ENCODE measurements around the gene RAPGEF1.

Gene RAPGEF1

DNA sequence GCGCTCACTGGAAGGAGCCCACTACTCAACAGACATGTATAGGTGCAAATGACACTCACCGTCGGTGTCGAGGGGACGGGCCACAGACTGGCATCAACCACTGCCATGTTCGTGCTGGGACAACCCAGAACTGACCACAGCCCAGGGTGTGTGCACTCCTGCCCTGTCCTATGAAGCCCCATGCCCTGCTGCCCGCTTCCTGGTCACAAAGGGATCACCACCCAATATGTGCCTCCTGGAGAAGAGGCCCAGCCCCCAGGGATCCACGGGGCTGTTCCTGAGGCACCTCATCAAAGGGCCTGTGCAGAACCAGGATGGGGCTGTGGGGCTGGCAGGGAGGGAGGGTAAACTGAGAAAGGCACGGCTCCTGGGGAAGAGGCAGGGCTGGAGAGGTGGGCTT is 151.5 kb downstream of the RAPGEF1 start (continued):
- TF ChIP-seq REST (tag by site-specific recombination; IDR thresholded peaks at IDR 0.05) (no peak), ZFHX2 (tag by site-specific recombination; conservative IDR thresholded peaks at IDR 0.05) (no peak), ZBTB26 (tag by site-specific recombination; optimal IDR thresholded peaks at IDR 0.05) (no peak)

DNA sequence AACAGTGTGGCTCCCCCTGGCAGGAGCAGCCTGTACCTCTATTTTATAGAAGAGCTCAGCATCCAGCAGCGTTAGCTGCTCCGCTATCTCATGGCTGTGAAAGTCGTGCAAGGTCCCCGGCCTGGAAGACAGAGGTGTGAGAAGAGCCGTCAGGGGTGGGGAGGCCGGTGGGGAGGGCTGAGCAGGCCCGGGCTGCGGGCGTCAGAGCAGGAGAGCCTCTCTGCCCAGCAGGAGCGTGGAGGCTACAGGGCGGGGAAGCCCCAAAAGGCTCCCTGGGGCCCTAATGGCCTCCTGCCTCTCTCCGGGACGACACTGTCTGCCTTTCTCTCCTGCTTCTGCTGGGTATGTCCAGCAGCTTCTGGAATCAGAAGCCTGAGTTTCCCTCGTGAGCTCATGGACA is 152.0 kb downstream of the RAPGEF1 start:
- TF ChIP-seq ZIC2 (tag by site-specific recombination; IDR thresholded peaks at IDR 0.05) (peak; percentile 34; the same call in 1 of the 2 replicates), BCL11A (tag by site-specific recombination; IDR thresholded peaks at IDR 0.05; ENCODE audit: low read depth) (no peak), KLF16 (tag by site-specific recombination; IDR thresholded peaks at IDR 0.05) (no peak), ZNF280C (tag by site-specific recombination; IDR thresholded peaks at IDR 0.05) (no peak), ZNF133 (tag by site-specific recombination; IDR thresholded peaks at IDR 0.05) (no peak)
- H3K36me3 ChIP-seq (ENCODE audit: control insufficient read depth in 2 of 2, insufficient read depth in 1 of 2, low read length in 2 of 2) = peaks cover 0 to 56% of the 10 kb centered on the region in 2 experiments; a peak in 2 of 3 replicates
- no peaks in the 10 kb centered on the region for H3K4me1 ChIP-seq (ENCODE audit: control insufficient read depth, insufficient read depth, low read length)
- H3K9me3 ChIP-seq (ENCODE audit: control insufficient read depth, insufficient read depth, low read depth, low read length) = no peaks in the 10 kb centered on the region
- POLR2A ChIA-PET = interaction anchor here (0.5 kb wide), 1 partner anchor 195 kb away, joined by 3 read pairs; no protein-coding TSS in a partner anchor
- CTCF ChIA-PET = interaction anchor here (0.7 to 8.8 kb wide), 3 partner anchors 149 to 556 kb away, joined by 3 to 193 read pairs (median 3); partner anchors contain the start of gene RAPGEF1
- no peak overlapping the region for H3K27ac ChIP-seq (ENCODE audit: extremely low read depth, low read depth, low read length)
- no peak overlapping the region for H3K4me3 ChIP-seq (ENCODE audit: low read depth, low read length)

DNA sequence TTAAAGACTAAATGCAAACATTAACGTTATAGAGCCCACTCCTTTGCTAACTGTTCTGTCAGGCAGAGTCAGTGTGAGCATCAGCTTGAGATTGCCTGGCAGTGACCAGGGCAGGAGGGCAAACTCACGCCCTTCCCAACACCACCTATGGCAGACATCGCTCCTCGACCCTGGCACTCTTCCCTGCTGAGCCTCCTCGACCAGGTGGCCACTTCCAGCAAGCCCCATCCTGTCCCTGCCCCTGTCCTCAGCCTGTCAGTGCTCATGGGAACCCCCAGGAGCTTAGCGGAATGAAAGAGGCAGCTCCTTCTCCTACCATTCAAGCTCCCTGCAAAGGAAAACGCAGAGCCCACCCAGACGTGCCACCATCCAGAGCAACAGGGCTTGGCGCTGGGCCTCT is 152.5 kb downstream of the RAPGEF1 start:
- ChIA-PET POLR2A (no interaction called here), CTCF (interaction anchor here (8.8 kb wide), 1 partner anchor 155 kb away, joined by 193 read pairs; the partner anchor contains the start of gene RAPGEF1)
- Histone ChIP-seq H3K27ac (ENCODE audit: extremely low read depth, low read depth, low read length) (no peak overlapping the region), H3K4me1 (ENCODE audit: control insufficient read depth, insufficient read depth, low read length) (no peaks in the 10 kb centered on the region), H3K9me3 (ENCODE audit: control insufficient read depth, insufficient read depth, low read depth, low read length) (no peaks in the 10 kb centered on the region), H3K36me3 (ENCODE audit: control insufficient read depth in 2 of 2, insufficient read depth in 1 of 2, low read length in 2 of 2) (peaks cover 0 to 61% of the 10 kb centered on the region in 2 experiments; a peak in 2 of 3 replicates), H3K4me3 (ENCODE audit: low read depth, low read length) (no peak overlapping the region)
- no peak for TF ChIP-seq SETDB1 (IDR thresholded peaks at IDR 0.05; ENCODE audit: insufficient read length, low read length)
- no peak for TF ChIP-seq ZNF433 (tag by site-specific recombination; IDR thresholded peaks at IDR 0.05; ENCODE audit: low read depth)
- TF ChIP-seq ZIC2 (tag by site-specific recombination; IDR thresholded peaks at IDR 0.05) = peak; percentile 55
- TF ChIP-seq ZNF560 (tag by site-specific recombination; IDR thresholded peaks at IDR 0.05; ENCODE audit: borderline replicate concordance) = no peak
- TF ChIP-seq GLIS1 (tag by site-specific recombination; IDR thresholded peaks at IDR 0.05) = 0 out of 2 replicates have a peak, but pooled peaks have one; percentile 13
- TF ChIP-seq ZNF521 (tag by site-specific recombination; IDR thresholded peaks at IDR 0.05) = no peak
- TF ChIP-seq BCL11B (tag by site-specific recombination; IDR thresholded peaks at IDR 0.05; ENCODE audit: low read depth) = no peak
- no peak for TF ChIP-seq ZNF529 (tag by site-specific recombination; IDR thresholded peaks at IDR 0.05; ENCODE audit: insufficient replicate concordance)
- no peak for TF ChIP-seq KLF7 (tag by site-specific recombination; IDR thresholded peaks at IDR 0.05; ENCODE audit: borderline replicate concordance)
- TF ChIP-seq ZNF600 (tag by site-specific recombination; IDR thresholded peaks at IDR 0.05) = 0 out of 2 replicates have a peak, but pooled peaks have one; percentile 16
